ENCODE measurements around the gene CARD14. TPM values are rescaled to one million over a fixed set of nuclear protein-coding genes. Genes with fewer than 3 reads are reported as not detected.

The CARD14 gene
- total RNA-seq, 1 donor from 2014 or later, result not detected

DNA sequence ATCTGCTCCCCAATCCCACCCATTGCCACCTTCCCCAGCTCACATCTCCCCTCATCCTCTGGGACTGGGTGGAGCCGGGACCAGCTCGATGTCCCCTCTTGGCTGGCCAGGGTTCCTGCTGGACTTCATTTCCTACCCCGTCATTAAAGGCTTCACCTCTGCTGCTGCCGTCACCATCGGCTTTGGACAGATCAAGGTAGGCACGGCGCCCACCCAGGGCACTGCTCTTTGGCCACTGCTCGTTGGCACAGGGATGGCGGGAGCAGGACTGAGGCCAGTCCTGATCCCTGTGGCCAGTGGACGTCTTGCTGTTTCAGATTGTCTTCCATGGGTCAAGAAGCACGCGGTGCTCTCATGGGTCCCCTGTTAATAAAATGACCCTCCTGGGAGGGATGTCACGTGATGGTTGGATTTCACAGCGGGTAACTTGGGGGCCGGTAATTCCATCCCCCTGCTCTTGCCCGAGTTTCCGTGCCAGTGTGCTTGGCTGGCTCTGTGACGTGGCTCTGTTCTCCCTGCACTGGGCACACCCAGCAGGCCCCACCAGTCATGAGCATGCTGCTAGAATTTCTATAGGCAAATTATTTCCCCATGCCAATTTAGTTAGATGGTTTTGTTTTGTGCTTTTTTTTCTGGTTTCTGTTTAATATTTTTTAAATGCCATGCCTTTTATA lies 53.4 kb downstream of the CARD14 start:
- Mint-ChIP-seq H3K9me3 (ENCODE audit: low read depth) (no peaks in the 10 kb centered on the region), H3K27me3 (no peaks in the 10 kb centered on the region), H3K4me1 (ENCODE audit: low read depth) (peaks cover 8% of the 10 kb centered on the region), H3K27ac (no peak overlapping the region), H3K36me3 (ENCODE audit: insufficient read depth) (peaks cover 6% of the 10 kb centered on the region), H3K4me3 (ENCODE audit: low read depth) (peak overlapping the region; percentile 52)
- TF ChIP-seq, protein P1, sequence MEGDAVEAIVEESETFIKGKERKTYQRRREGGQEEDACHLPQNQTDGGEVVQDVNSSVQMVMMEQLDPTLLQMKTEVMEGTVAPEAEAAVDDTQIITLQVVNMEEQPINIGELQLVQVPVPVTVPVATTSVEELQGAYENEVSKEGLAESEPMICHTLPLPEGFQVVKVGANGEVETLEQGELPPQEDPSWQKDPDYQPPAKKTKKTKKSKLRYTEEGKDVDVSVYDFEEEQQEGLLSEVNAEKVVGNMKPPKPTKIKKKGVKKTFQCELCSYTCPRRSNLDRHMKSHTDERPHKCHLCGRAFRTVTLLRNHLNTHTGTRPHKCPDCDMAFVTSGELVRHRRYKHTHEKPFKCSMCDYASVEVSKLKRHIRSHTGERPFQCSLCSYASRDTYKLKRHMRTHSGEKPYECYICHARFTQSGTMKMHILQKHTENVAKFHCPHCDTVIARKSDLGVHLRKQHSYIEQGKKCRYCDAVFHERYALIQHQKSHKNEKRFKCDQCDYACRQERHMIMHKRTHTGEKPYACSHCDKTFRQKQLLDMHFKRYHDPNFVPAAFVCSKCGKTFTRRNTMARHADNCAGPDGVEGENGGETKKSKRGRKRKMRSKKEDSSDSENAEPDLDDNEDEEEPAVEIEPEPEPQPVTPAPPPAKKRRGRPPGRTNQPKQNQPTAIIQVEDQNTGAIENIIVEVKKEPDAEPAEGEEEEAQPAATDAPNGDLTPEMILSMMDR (IDR thresholded peaks at IDR 0.05; ENCODE audit: unreplicated experiment), result no peak
- no peak for DNase-seq (ENCODE audit: low spot score, unreplicated experiment)

DNA sequence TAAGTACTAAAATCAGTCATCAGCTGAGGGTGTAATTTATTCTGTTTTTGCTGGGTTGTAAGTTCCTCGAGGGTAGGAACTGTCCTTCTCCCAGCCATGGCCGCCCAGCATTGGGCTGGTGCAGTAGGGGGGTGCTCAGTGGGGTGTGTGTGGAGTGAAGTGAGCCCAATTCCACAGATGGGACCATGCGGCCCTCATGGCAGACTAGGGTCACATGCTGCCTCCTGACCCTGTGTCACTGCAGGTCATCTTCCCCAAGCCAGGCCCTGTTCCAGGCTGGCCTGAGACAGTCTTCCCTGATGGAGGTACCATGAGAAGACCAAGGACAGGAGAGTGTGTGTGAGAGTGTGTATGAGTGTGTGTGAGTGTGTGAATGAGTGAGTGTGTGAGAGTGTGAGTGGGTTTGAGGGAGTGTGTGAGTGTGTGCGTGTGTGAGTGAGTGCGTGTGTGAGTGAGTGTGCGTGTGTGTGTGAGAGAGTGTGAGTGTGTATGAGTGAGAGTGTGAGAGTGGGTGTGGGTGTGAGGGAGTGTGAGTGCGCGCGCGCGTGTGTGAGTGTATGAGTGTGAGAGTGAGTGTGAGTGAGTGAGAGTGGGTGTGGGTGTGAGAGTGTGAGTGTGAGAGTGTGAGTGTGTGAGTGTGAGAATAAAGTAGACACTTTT lies 54.1 kb downstream of the CARD14 start:
- TF ChIP-seq, protein P1 (IDR thresholded peaks at IDR 0.05; ENCODE audit: unreplicated experiment), result no peak
- H3K9me3 Mint-ChIP-seq (ENCODE audit: low read depth), result no peaks in the 10 kb centered on the region
- peaks cover 7% of the 10 kb centered on the region for H3K36me3 Mint-ChIP-seq (ENCODE audit: insufficient read depth)
- peaks cover 8% of the 10 kb centered on the region for H3K4me1 Mint-ChIP-seq (ENCODE audit: low read depth)
- no peak overlapping the region for H3K4me3 Mint-ChIP-seq (ENCODE audit: low read depth)
- no peak for DNase-seq (ENCODE audit: low spot score, unreplicated experiment)
- H3K27me3 Mint-ChIP-seq, result no peaks in the 10 kb centered on the region
- H3K27ac Mint-ChIP-seq, result no peak overlapping the region

- Mint-ChIP-seq H3K4me3 (ENCODE audit: low read depth) (no peak overlapping the region), H3K4me1 (ENCODE audit: low read depth) (peaks cover 5% of the 10 kb centered on the region), H3K9me3 (ENCODE audit: low read depth) (no peaks in the 10 kb centered on the region), H3K36me3 (ENCODE audit: insufficient read depth) (peaks cover 7% of the 10 kb centered on the region), H3K27ac (no peak overlapping the region), H3K27me3 (no peaks in the 10 kb centered on the region)
- DNase-seq (ENCODE audit: low spot score, unreplicated experiment), result no peak
- TF ChIP-seq, protein P1 (IDR thresholded peaks at IDR 0.05; ENCODE audit: unreplicated experiment), result no peak
Observed at GRCh38 chr17:80224683-80225082, 54.9 kb downstream of the CARD14 start.

- H3K4me3 Mint-ChIP-seq (ENCODE audit: low read depth), result no peak overlapping the region
- no peak overlapping the region for H3K27ac Mint-ChIP-seq
- H3K4me1 Mint-ChIP-seq (ENCODE audit: low read depth), result peaks cover 5% of the 10 kb centered on the region
- H3K27me3 Mint-ChIP-seq, result no peaks in the 10 kb centered on the region
- H3K9me3 Mint-ChIP-seq (ENCODE audit: low read depth), result no peaks in the 10 kb centered on the region
- TF ChIP-seq, protein P1 (IDR thresholded peaks at IDR 0.05; ENCODE audit: unreplicated experiment), result no peak
- DNase-seq (ENCODE audit: low spot score, unreplicated experiment), result no peak
- peaks cover 9% of the 10 kb centered on the region for H3K36me3 Mint-ChIP-seq (ENCODE audit: insufficient read depth)
Observed at GRCh38 chr17:80225230-80225629, 55.4 kb downstream of the CARD14 start.

GRCh38 chr17:80227156-80227555 lies 57.3 kb downstream of the CARD14 start:
- Mint-ChIP-seq H3K4me3 (ENCODE audit: low read depth) (no peak overlapping the region), H3K4me1 (ENCODE audit: low read depth) (peaks cover 2% of the 10 kb centered on the region), H3K27ac (no peak overlapping the region), H3K36me3 (ENCODE audit: insufficient read depth) (peaks cover 23% of the 10 kb centered on the region), H3K9me3 (ENCODE audit: low read depth) (peaks cover 4% of the 10 kb centered on the region), H3K27me3 (no peaks in the 10 kb centered on the region)
- TF ChIP-seq, protein P1 (IDR thresholded peaks at IDR 0.05; ENCODE audit: unreplicated experiment), result no peak
- DNase-seq (ENCODE audit: low spot score, unreplicated experiment), result no peak
